Stimulated activated CD4-positive, alpha-beta T cell treated with anti-CD3 and anti-CD28 coated beads, Interleukin-15, amount 100 ng/mL, for 48 hours (primary cell): ENCODE results near the gene RIOK3.
"Not testable (repeated sequence)": the region's sequence is repeated elsewhere in the genome, so short reads cannot be mapped to it uniquely, and the experiment has no call there.

Experiments
- DNase-seq, 2 donors: peaks; one replicate each; pipeline ENCODE4 v3.0.0-alpha.2; 2020; ENCODE audit warnings: low read depth in 2 of 2

RIOK3 gene

GRCh38 chr18:23498117-23498516 is 45.0 kb downstream of the RIOK3 start:
- no peak for DNase-seq

GRCh38 chr18:23498877-23499276 is 45.8 kb downstream of the RIOK3 start:
- peak; percentile 53 to 69 for DNase-seq

DNA sequence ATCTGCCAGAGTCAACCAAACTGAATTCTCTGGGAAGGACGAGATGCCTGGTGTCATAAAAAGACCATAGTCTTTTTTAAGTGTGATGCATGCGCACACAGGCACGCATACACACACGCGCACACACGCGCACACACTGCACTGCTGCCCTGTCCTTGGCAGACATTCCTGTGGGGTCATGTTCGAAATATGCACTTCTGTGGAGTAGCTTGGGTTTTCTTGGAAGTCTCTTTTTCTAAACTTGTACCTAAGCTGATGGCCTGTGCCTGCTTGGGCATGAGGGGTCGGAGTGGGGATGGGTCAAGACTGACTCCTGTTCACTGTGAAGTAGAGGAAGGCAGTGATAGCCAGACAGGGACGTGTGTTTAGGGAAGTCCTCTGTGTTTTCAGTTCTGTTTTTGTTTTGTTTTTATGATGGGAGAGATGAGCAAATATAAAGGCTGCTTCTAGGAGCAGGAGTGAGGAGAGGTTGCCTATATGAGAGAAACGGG is 46.2 kb downstream of the RIOK3 start:
- DNase-seq: no peak

DNA sequence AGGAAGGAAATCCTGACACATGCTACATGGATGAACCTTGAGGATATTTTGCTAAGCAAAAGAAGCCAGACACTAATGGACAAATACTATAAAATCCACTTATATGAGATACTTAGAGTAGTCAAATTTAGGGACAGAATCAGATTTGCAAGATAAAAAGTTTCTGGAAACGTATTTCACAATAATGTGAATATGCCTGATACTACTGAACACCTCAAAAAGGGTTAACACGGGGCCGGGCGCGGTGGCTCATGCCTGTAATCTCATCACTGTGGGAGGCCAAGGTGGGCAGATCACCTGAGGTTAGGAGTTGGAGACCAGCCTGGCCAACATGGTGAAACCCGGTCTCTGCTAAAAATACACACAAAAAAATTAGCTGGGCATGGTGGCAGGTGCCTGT is 48.5 kb downstream of the RIOK3 start:
- no peak for DNase-seq

- DNase-seq: no peak
These were observed 49.5 kb downstream of the RIOK3 start for GRCh38 chr18:23502516-23503037.

- peak; percentile 93 to 98 for DNase-seq
These were observed 50.2 kb downstream of the RIOK3 start, which contains the start of gene RMC1 for GRCh38 chr18:23503038-23503962. TSS of gene RMC1 (plus strand) at chr18:23503511. CDS start at chr18:23503619, 108 bp downstream.

GRCh38 chr18:23503963-23504344 is 50.9 kb downstream of the RIOK3 start:
- no peak for DNase-seq

DNA sequence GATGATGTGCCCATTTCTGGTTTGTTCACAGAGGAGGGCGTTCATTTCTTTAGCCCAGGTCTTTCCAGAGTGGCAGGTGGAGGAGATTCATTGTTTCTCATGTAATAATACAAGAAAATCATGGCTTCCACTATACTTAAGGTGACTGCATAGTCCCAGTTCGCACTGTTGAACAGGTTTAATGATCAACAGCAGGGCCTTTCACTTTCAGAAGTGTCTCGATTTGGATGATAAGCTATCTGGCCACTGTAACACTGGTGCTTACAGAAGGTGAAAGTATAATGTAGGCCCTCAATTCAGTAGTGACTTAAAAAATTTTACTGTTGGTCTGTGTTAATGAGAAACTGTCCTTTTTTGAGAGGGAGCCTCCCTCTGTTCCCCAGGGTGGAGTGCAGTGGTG is 51.6 kb downstream of the RIOK3 start:
- DNase-seq: no peak

DNA sequence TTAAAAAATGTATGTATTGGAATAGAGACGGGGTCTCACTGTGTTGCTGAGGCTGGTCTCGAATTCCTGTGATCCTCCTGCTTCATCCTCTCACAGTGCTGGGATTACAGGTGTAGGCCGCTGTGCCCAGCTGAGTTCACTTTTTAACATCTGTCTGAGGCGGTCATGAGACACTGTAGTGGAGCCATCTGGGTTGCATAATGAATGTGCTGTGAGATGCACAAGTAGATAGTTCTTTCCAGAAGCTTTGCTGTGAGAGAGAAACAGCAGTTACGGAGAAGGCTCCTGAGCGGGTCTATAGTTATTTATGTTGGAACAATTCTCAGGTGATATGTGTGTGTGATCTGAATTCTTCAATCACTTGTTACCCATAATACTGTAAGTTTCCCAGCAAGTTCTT is 53.3 kb downstream of the RIOK3 start:
- no peak for DNase-seq

GRCh38 chr18:23510923-23511322 is 57.8 kb downstream of the RIOK3 start:
- not testable (repeated sequence) for DNase-seq

GRCh38 chr18:23512216-23512615 is 59.1 kb downstream of the RIOK3 start:
- DNase-seq: not testable (repeated sequence)

DNA sequence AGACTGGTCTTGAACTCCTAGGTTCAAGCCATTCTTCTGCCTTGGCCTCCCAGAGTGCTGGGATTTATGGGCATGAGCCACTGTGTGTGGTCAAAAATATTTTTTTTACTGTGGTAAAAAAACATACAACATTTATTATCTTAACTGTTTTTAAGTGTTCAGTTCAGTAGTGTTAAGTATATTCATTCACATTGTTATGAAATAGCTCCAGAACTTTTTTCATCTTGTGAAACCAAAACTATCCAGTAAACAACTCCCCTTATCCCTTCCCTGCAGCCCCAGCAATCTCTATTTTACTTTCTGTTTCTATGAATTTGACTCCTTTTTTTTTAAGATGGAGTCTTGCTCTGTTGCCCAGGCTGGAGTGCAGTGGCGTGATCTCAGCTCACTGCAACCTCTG is 59.6 kb downstream of the RIOK3 start:
- no peak for DNase-seq

GRCh38 chr18:23515911-23516546 is 62.9 kb downstream of the RIOK3 start:
- DNase-seq: peak; percentile 57 to 66

GRCh38 chr18:23519734-23520133 is 66.6 kb downstream of the RIOK3 start:
- no peak for DNase-seq

- DNase-seq: no peak
These were observed 68.2 kb downstream of the RIOK3 start for GRCh38 chr18:23521271-23521670.

GRCh38 chr18:23521907-23522306 is 68.8 kb downstream of the RIOK3 start:
- DNase-seq: no peak

DNA sequence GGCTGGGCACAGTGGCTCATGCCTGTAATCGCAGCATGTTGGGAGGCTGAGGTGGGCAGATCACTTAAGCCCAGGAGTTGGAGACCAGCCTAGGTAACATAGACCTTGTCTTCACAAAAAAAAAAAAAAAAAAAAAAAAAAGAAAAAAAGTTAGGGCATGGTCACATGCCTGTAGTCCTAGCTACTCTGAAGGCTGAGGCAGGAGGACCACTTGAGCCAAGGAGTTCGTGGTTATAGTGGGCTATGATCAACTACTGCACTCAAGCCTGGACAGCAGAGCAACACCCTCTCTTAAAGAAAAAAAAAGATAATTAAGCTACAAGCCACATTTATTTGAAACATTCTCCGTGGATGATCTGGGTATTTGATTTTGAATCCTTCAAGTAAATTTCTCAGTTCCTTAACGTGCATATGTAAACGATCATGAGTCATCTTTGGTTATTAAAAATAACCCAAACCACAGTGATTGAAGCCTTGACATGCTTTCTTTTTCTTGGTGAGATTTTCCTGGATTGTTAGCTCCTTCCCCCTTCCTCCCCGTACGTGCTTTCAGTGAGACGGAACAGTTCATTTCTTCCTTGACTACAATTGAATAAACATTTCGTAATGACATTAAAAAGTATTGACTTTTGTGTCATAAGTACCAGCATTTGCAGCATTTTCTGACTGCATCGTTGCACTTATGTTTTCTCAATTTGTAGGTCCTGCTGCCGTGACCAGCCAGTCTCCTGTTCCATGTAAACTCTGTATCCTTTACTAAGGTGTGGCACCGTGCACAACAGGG is 70.5 kb downstream of the RIOK3 start:
- DNase-seq: no peak

DNA sequence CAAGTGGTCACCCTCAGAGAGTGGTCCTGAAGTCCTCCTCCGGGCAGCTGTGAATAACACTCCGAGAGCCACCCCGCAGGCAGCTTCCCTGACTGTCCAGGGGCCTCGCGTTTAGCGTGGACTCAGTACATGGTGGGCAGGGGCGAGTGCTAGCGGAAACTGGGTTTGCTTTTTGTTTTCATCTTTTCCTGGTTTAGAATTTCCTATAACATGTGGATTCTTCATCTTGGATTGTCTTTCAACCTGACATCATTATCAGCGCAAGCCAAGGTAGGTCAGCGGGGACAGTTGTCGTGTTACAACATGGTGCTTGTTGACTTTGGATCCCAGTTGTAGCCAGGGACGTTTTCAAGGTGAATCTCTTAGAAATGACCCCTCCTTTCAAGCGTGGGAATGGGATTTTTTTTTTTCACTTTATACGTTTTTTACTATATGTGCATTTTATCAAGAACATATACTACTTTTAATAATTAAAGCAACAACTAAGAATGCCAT is 71.2 kb downstream of the RIOK3 start:
- no peak for DNase-seq

DNA sequence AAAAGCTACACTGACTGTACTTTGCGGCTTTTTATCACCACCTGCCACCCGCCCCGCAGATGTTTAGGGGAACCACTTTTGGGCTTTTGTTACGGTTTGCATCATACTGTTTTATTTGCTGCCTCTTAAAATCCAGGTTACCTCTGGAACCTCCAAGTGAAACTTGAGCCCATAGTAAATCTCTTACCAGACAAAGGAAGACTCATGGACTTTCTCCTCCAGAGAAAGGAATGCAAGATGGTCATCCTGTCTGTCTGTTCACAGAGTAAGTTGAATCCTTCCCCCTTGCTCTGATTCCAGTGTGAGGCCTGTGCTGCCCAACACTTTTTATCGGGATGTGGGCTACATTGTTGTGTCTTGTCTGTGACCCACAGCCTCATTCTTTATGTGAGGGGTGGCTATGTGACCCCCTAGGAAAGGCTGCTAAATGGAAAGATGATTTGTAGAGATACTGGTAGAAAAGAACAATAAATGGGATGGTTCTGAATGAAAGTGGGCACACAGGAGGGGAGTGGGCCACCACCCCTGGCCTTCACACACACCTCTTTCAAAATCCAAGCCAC is 73.5 kb downstream of the RIOK3 start:
- DNase-seq: no peak

- no peak for DNase-seq
These were observed 75.7 kb downstream of the RIOK3 start for GRCh38 chr18:23528580-23529472.
